CD4-positive, alpha-beta T cell treated with Interleukin-1 beta for 1 hour (primary cell): Measurements from ENCODE around the gene SLC25A21.

Experiments
- DNase-seq, 2 donors: peaks; one replicate each; pipeline ENCODE4 v3.0.0-alpha.2; 2020 to 2022

SLC25A21 gene

GRCh38 chr14:36676236-36676635 is 496.2 kb downstream of the SLC25A21 start:
- no peak for DNase-seq

- DNase-seq: no peak
Observed at GRCh38 chr14:36675581-36675980, 496.8 kb downstream of the SLC25A21 start.

- DNase-seq: no peak
Observed at GRCh38 chr14:36674659-36675058, 497.7 kb downstream of the SLC25A21 start.

GRCh38 chr14:36672095-36672494 is 500.3 kb downstream of the SLC25A21 start:
- no peak for DNase-seq

GRCh38 chr14:36671149-36671548 is 501.3 kb downstream of the SLC25A21 start:
- DNase-seq: no peak

- no peak for DNase-seq
Observed at GRCh38 chr14:36667679-36668078, 504.7 kb downstream of the SLC25A21 start.

GRCh38 chr14:36666416-36667206 is 505.8 kb downstream of the SLC25A21 start:
- DNase-seq: no peak

- no peak for DNase-seq
Observed at GRCh38 chr14:36665887-36666415, 506.5 kb downstream of the SLC25A21 start.

- DNase-seq: no peak
Observed at GRCh38 chr14:36664322-36665193, 507.8 kb downstream of the SLC25A21 start.

GRCh38 chr14:36663404-36664321 is 508.7 kb downstream of the SLC25A21 start:
- DNase-seq: no peak

GRCh38 chr14:36662543-36663403 is 509.6 kb downstream of the SLC25A21 start:
- no peak for DNase-seq

GRCh38 chr14:36662258-36662542 is 510.2 kb downstream of the SLC25A21 start:
- DNase-seq: no peak

GRCh38 chr14:36661506-36662257 is 510.7 kb downstream of the SLC25A21 start, which contains the start of gene PAX9:
TSS of gene PAX9 (plus strand) at chr14:36661860. CDS start at chr14:36662090, 230 bp downstream.
- peak; percentile 35 to 50 for DNase-seq

- DNase-seq: no peak
Observed at GRCh38 chr14:36660736-36661505, 511.5 kb downstream of the SLC25A21 start.

GRCh38 chr14:36659822-36660735 is 512.3 kb downstream of the SLC25A21 start:
- DNase-seq: no peak

GRCh38 chr14:36659010-36659821 is 513.2 kb downstream of the SLC25A21 start:
- DNase-seq: no peak

GRCh38 chr14:36658123-36659009 is 514.0 kb downstream of the SLC25A21 start:
- no peak for DNase-seq
